HG03095 (cell line): ENCODE results near the gene CPAMD8.

ENCODE experiments used
- ATAC-seq: cut with Tn5 transposase; IDR thresholded peaks from one replicate; pipeline ENCODE4 v1.9.1; 2021; ENCODE audit warnings: moderate library complexity; ENCODE audit not compliant: unreplicated experiment

CPAMD8 gene

GRCh38 chr19:16895467-16896145 is 131.0 kb downstream of the CPAMD8 start:
- ATAC-seq: no peak

DNA sequence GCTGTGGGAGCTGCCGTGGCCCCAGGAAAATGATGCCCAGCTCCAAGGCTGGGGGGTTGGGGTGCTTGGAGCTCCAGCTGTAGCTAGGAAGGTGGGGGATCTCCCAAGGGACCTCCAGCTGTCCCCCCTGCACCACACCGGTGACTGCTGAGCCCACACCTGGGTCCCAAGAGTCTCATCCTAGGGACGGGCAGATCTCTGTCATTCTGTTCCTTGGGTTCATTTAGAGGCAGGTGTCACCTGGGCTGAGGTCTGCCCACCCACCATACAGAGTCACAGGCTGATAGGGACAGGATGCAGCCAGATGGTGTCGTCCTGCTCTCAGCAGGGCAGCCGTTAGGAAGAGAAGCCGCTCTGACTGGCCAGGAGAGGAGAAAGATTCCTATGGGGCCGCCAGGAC is 132.5 kb downstream of the CPAMD8 start:
- ATAC-seq: no peak

- ATAC-seq: no peak
Observed at GRCh38 chr19:16893686-16893989, 133.0 kb downstream of the CPAMD8 start.

DNA sequence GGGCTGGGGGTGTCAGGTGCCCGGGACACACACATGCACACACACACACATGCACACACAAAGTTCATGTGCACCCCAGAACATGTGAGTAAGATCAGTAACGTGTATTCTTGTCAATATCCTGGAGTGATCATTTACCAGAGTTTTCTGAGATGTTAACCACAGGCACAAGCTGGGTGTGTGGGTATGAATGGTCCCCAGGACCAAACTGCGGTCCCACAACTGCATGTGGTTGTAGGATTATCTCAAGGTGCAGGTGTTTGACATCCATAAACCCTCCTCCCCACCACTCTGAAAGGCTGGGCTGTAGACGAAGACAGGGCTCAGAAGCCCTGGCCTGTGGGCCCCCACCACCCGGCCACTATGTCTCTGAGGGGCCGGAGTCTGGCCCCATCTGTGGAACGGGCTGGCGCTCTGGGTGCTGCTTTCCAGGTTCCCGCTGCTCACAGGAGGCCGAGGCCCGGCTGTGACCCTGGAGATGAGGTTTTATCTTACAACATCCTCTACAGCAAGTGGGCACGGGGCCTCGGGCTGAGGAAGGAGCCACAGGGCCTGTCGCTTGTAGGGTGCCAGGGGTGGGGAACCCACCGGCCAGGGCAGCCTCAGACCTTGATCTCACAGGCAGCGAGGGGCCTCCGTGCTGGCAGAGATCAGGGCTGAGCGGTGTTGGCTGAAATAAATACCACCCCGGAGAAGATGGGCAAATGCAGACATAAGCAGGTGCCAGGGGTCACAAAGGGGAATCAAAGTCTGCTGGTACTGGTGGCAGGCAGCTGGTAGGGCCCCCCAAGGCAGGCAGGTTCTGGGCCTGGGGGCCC is 133.5 kb downstream of the CPAMD8 start:
- ATAC-seq: no peak

- ATAC-seq: no peak
Observed at GRCh38 chr19:16892436-16892835, 134.2 kb downstream of the CPAMD8 start.

GRCh38 chr19:16891696-16892382 is 134.8 kb downstream of the CPAMD8 start:
- ATAC-seq: no peak

DNA sequence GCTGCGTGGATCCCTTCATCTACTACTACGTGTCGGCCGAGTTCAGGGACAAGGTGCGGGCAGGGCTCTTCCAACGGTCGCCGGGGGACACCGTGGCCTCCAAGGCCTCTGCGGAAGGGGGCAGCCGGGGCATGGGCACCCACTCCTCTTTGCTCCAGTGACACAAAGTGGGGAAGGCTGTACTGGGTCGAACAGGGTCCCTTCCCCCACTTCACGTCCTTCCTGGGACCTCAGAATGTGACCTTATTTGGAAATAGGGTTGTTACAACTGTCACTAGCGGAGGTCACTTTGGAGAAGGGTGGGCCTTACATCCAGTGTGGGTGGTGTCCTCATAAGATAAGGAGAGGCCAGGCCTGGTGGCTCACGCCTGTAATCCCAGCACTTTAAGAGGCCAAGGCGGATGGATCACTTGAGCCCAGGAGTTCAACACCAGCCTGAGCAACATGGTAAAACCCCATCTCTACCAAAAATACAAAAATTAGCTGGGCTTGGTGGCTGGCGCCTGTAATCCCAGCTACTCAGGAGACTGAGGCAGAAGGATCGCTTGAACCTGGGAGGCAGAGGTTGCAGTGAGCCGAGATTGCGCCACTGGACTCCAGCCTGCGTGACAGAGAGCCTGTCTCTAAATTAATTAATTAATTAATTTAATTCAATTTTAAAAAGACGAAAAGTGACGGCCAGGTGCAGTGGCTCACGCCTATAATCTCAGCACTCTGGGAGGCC is 136.0 kb downstream of the CPAMD8 start:
- no peak for ATAC-seq

DNA sequence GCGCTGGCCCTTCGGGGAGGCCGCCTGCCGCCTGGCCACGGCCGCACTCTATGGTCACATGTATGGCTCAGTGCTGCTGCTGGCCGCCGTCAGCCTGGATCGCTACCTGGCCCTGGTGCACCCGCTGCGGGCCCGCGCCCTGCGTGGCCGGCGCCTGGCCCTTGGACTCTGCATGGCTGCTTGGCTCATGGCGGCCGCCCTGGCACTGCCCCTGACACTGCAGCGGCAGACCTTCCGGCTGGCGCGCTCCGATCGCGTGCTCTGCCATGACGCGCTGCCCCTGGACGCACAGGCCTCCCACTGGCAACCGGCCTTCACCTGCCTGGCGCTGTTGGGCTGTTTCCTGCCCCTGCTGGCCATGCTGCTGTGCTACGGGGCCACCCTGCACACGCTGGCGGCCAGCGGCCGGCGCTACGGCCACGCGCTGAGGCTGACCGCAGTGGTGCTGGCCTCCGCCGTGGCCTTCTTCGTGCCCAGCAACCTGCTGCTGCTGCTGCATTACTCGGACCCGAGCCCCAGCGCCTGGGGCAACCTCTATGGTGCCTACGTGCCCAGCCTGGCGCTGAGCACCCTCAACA is 136.6 kb downstream of the CPAMD8 start:
- no peak for ATAC-seq

DNA sequence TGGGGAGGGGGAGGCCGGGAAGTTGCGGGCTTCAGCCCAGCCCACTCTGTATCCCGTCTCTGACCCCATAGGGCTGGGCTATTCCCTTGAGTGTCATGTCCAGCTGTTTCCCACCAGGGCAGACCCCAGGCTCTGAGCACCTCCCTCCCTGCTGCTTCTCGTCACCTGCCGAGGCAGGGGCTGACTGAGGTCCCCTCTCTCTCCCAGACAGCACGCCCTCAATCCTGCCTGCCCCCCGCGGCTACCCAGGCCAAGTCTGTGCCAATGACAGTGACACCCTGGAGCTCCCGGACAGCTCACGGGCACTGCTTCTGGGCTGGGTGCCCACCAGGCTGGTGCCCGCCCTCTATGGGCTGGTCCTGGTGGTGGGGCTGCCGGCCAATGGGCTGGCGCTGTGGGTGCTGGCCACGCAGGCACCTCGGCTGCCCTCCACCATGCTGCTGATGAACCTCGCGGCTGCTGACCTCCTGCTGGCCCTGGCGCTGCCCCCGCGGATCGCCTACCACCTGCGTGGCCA is 137.2 kb downstream of the CPAMD8 start:
- no peak for ATAC-seq

GRCh38 chr19:16888629-16889365 is 137.8 kb downstream of the CPAMD8 start, which contains the start of gene F2RL3:
Gene F2RL3, plus strand, starts transcription at chr19:16888999. Its CDS starts 191 bp downstream, at chr19:16889190.
- ATAC-seq: no peak

GRCh38 chr19:16887353-16888265 is 139.0 kb downstream of the CPAMD8 start:
- no peak for ATAC-seq

- no peak for ATAC-seq
Observed at GRCh38 chr19:16886305-16886880, 140.2 kb downstream of the CPAMD8 start.

- no peak for ATAC-seq
Observed at GRCh38 chr19:16885166-16885565, 141.4 kb downstream of the CPAMD8 start.

GRCh38 chr19:16883522-16883921 is 143.1 kb downstream of the CPAMD8 start:
- no peak for ATAC-seq

DNA sequence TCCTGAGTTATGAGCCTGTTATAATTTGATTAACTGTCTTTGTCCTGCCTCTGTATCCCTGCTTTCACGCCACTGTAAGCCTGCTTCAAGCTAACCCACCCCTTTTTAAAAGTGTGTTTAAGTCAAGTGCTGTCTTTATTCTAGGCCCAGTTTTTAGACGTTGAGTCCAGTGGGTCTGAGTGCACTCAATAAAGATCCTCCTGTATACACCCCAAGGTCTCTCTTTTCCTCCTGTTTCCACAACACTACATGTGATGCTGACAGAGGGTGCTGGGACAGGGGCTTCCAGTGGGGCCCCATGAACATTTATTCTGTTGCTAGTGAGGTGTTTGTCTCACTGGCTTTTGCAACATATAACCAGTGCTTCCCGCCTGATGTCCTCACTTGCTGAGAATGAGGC is 144.5 kb downstream of the CPAMD8 start:
- ATAC-seq: no peak

GRCh38 chr19:16880884-16881554 is 145.6 kb downstream of the CPAMD8 start:
- ATAC-seq: no peak

DNA sequence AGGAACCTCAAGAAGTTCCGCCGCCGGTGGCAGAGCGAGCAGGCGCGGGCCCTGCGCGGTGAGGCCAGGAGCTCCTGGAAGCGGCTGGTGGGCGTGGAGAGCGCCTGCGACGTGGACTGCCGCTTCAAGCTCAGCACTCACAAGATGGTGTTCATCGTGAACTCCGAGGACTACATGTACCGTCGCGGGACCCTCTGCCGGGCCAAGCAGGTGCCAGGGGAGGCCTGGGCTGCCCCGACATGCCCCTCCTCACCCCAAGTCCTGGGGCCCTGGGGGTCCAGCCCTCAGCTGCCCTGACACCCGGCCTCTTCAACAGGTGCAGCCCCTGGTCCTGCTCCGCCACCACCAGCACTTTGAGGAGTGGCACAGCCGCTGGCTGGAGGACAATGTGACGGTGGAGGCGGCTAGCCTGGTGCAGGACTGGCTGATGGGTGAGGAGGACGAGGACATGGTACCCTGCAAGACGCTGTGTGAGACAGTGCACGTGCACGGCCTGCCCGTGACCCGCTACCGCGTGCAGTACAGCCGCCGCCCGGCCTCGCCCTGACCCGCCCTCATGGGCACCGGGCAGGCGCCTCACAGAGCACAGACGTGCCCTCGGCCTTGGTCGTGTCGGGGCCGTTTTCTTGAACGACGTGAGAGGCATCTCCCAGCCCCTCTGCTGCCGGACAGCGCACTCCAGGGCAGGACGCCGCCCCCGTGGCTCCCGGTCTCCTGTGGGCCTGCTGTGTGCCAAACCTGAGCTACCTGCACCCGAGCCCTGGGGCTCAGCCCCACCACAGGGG is 148.2 kb downstream of the CPAMD8 start:
- no peak for ATAC-seq
